ENCODE data around the gene UCK2.

- no peak for TF ChIP-seq CTCF (IDR thresholded peaks at IDR 0.05; ENCODE audit: extremely low read depth in 1 of 2, insufficient read depth in 1 of 2, low read depth in 1 of 2, low read length in 2 of 2)
- no peak for TF ChIP-seq EZH2 (IDR thresholded peaks at IDR 0.05; ENCODE audit: borderline replicate concordance, low read depth, low read length, severe bottlenecking)
- no peak for TF ChIP-seq MAX (IDR thresholded peaks at IDR 0.05; ENCODE audit: insufficient read depth, insufficient read length)
- TF ChIP-seq POLR2A (IDR thresholded peaks at IDR 0.05; ENCODE audit: low read depth, low read length), result no peak
- no peak for TF ChIP-seq POLR2AphosphoS5 (IDR thresholded peaks at IDR 0.05; ENCODE audit: insufficient read depth, low read depth, low read length)
- TF ChIP-seq JUN (IDR thresholded peaks at IDR 0.05; ENCODE audit: borderline replicate concordance, insufficient read depth, insufficient read length, low read depth), result no peak
- no peak for TF ChIP-seq FOS (IDR thresholded peaks at IDR 0.05; ENCODE audit: borderline replicate concordance, insufficient read depth, low read length)
Observed at GRCh38 chr1:165879946-165880345, 52.5 kb downstream of the UCK2 start.
